LNCAP (cell line): ENCODE data around the gene GJC2.

Experiments
- CTCF ChIP-seq: fragments of 450-650 bp; IDR thresholded peaks from 2 replicates; pipeline ENCODE4 v1.5.1; 2017; ENCODE audit warnings: mild to moderate bottlenecking

Gene GJC2

GRCh38 chr1:228120857-228121489 is 28.8 kb upstream of the GJC2 start:
- TF ChIP-seq CTCF, result no peak

DNA sequence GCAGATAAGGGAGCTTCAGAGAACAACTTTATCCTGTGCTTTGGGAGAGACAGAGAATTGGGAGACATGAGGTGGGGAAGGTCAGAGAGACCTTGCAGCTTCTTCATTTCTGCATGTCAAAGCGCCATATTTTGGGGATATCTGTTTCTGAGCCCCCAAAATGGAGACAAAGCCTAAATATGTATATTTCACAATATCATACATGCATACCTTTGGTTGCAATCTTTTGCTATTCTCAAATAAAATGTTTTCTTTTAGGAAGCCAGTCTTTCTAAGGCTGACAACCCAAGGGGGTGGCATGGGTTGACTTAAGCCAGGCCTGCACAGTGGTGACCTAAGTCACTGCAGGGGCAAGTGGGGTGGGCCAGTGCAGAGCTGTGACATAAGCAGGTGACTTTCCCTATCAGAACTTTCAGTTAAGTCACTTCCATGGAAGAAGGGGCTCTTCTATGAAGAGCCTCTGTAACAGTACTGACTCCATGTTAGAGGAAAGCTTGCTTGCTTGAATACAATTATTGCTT is 26.7 kb upstream of the GJC2 start:
- TF ChIP-seq CTCF, result no peak

GRCh38 chr1:228123505-228123904 is 26.2 kb upstream of the GJC2 start:
- TF ChIP-seq CTCF, result no peak

GRCh38 chr1:228125185-228125584 is 24.5 kb upstream of the GJC2 start:
- no peak for TF ChIP-seq CTCF

- TF ChIP-seq CTCF, result no peak
Measured at GRCh38 chr1:228131766-228132165, 18.0 kb upstream of the GJC2 start.

DNA sequence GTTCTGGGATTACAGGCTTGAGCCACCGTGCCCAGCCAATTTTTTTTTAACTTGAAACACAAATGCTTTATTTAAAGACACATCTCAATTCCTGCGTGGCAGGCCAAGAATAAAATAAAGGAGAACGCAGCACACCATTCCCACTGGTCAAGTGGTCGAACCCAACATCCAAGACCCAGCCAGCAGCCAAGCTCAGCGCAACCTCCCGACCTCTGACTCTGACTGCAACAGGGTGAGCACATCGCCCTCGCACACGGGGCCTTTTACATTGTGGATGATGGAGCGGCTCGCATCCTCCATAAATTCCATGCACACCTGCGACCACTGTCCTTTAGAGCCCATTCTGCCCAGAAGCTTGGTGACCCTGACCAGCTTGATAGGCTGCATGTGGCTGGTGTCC is 15.1 kb upstream of the GJC2 start:
- no peak for TF ChIP-seq CTCF

GRCh38 chr1:228136901-228137300 is 12.8 kb upstream of the GJC2 start:
- TF ChIP-seq CTCF, result no peak

DNA sequence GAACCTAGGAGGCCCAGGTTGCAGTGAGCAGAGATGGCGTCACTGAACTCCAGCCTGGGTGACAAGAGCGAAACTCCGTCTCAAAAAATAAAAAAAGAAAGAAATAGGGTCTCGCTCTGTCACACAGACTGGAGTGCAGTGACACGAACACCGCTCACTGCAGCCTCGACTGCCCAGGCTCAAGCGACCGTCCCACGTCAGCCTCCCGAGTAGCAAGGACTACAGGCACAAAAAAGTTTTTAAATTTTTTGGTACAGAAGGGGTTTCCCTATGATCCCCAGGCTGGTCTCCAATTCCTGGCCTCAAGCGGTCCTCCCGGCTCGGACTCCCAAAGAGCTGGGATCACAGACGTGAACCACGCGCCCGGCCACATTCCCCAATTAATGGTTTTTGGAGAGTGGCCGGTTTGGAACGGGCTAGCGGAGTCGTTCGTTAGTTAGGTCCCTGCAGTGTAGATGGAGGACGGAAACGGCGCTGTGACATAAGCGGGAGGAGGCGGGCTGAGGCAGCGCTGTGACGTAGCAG is 10.3 kb upstream of the GJC2 start:
- TF ChIP-seq CTCF, result no peak
